Adrenal gland (tissue), 12 donors: ENCODE data around the gene EXOC4. TPM values are rescaled to one million over a fixed set of nuclear protein-coding genes. Genes with fewer than 3 reads are reported as not detected.

Experiments
- DNase-seq, 7 donors: peaks; one replicate each; pipeline ENCODE4 v3.0.0-alpha.2; 2019 to 2020
- H3K27ac ChIP-seq, 5 donors: fragments of 200-600 bp; sonication (generic) in 4 of 5; 1 replicate in 3 of 5; 2 replicates in 2 of 5; pipeline versions ENCODE4 v1.5.1 to v1.8.0; 2016 to 2020; ENCODE audit warnings: mild to moderate bottlenecking in 1 of 5
- H3K27me3 ChIP-seq: fragments of 200-600 bp; 2 replicates; pipeline ENCODE4 v1.8.0; 2021
- H3K36me3 ChIP-seq, 2 donors: fragments of 200-600 bp; replicated peaks in 1 of 2; 1 replicate in 1 of 2; 2 replicates in 1 of 2; pipeline versions ENCODE4 v1.5.1 to v1.8.0; 2018 to 2022
- H3K4me1 ChIP-seq, 2 donors: fragments of 200-600 bp; replicated peaks in 1 of 2; 1 replicate in 1 of 2; 2 replicates in 1 of 2; pipeline versions ENCODE4 v1.5.1 to v1.8.0; 2018 to 2021
- H3K4me3 ChIP-seq, 4 donors: fragments of 200-600 bp; sonication (generic) in 3 of 4; one replicate each; pipeline ENCODE4 v1.5.1; 2016 to 2018
- H3K9me3 ChIP-seq, 3 donors: fragments of 200-600 bp; sonication (generic) in 1 of 3; replicated peaks in 1 of 3; 1 replicate in 2 of 3; 2 replicates in 1 of 3; pipeline versions ENCODE4 v1.5.1 to v1.8.0; 2016 to 2021
- CTCF ChIP-seq, 6 experiments: fragments of 450-650 bp in 4 of 6; fragments of 200-600 bp in 2 of 6; sonication (generic) in 1 of 6; IDR thresholded peaks; 1 replicate in 5 of 6; 2 replicates in 1 of 6; pipeline versions ENCODE4 v1.5.1 to v1.8.0; 2016 to 2021; ENCODE audit warnings: antibody characterized with exemption in 6 of 6, mild to moderate bottlenecking in 2 of 6, moderate library complexity in 1 of 6
- POLR2A ChIP-seq, 2 donors: fragments of 450-650 bp; IDR thresholded peaks; one replicate each; pipeline ENCODE4 v1.6.1; 2017; ENCODE audit warnings: antibody characterized with exemption in 2 of 2, mild to moderate bottlenecking in 2 of 2, moderate library complexity in 1 of 2
- WGBS, 4 donors: extraction: QIAGEN DNeasy Blood & Tissue Kit in 2 of 4; methylation state at CpG; one replicate each; pipeline versions ENCODE4 v1.1.5 to v1.1.7; 2013 to 2017; 5-methylcytosine and 5-hydroxymethylcytosine counted together
- intact Hi-C, 2 donors: fragments of 100-400 bp; cut with DNase I; formaldehyde crosslinking; loops; one replicate each; pipeline versions ENCODE4 v1.14.1 to v1.15.0; 2022 to 2023
- polyA plus RNA-seq, 3 donors: library from polyadenylated mRNA; stranded (reverse); fragments of 200-250 nt in 2 of 3; fragments of 350-450 nt in 1 of 3; fragmentation: Illumina TruSeq in 1 of 3; extraction: RNeasy Lipid Tissue Mini Kit (QIAGEN cat#74804) in 1 of 3; gene quantifications; one replicate each; pipeline ENCODE4 v1.2.3, GENCODE V29; 2013 to 2014
- total RNA-seq, 9 donors: library from RNA; depleted of rRNA in 4 of 9; stranded (reverse); fragments of >200 nt in 4 of 9; fragments of 120-200 nt in 1 of 9; fragmentation: NEBNext Ultra II Directional in 1 of 9; extraction: Animal tissue kit (Norgen Biotek cat#: 25700) in 1 of 9; gene quantifications; one replicate each; pipeline versions ENCODE4 v1.1.0 to v1.2.4, GENCODE V29; 2013 to 2023
- donor health status: healthy with polysubstance abuse.
- donor health status: Bipolar disorder and iron deficiency.
- donor health status: DM: yes; HTN: yes; CAD: no.
- donor health status: DM: no; HTN: no; CAD: no.
- donor health status: DM: no; HTN: no; CAD: no.
- donor health status: DM: yes; HTN: yes; CAD: no.

EXOC4 gene
- total and polyA plus RNA-seq, 12 donors = 12.5 to 93.8 (median 67.4) TPM

DNA sequence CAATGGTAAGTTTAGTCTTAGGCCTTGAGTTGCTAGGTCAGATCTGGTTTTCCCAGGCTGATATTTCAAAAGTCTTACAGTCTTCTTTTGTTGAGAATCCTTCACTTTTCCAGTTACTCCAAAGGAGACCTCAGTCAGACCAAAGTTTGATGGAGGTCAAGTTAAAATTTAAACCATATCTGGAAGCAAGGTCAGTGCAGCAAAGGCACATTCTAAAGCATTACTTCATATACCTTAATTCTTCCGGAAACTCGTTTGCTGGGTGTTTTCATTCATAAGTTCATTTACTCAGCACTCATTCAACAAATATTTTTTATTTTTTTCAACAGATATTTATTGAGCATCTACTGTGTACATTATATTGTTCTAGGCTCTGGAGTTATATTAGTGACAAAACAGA, 471.3 kb downstream of the EXOC4 start:
- Histone ChIP-seq H3K27ac (no peak overlapping the region), H3K27me3 (no peaks in the 10 kb centered on the region), H3K9me3 (no peaks in the 10 kb centered on the region), H3K4me3 (no peak overlapping the region), H3K4me1 (no peaks in the 10 kb centered on the region), H3K36me3 (no peaks in the 10 kb centered on the region)
- intact Hi-C loops = no loop called here
- DNase-seq = no peak
- 95 to 100% (median 96%) methylated on average over 2 of the region's 2 CpGs for WGBS, 4 donors
- TF ChIP-seq CTCF (IDR thresholded peaks at IDR 0.05) = no peak
- TF ChIP-seq POLR2A (IDR thresholded peaks at IDR 0.05) = no peak

DNA sequence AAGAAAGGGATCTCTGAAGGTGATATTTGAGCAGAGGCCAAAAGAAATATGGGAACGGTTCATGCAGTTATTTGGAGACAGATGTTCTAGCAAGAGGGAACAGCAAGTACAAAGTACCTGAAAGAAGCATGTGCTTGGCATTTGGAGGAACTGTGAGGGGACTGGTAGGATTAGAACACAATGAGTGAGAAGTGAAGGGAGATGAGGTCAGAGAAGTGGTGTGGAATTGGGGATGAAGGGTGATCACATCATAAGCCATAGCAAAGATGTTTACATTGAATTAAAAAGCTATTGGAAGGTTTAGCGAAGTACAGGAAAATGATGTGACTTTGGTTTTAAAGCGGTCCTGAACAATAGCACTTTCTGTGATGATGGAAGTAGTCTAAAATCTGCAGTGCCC, 471.8 kb downstream of the EXOC4 start:
- Histone ChIP-seq H3K4me3 (no peak overlapping the region), H3K4me1 (no peaks in the 10 kb centered on the region), H3K27ac (no peak overlapping the region), H3K36me3 (no peaks in the 10 kb centered on the region), H3K27me3 (no peaks in the 10 kb centered on the region), H3K9me3 (no peaks in the 10 kb centered on the region)
- no peak for DNase-seq
- TF ChIP-seq CTCF (IDR thresholded peaks at IDR 0.05) (no peak), POLR2A (IDR thresholded peaks at IDR 0.05) (no peak)
- WGBS, 4 donors = 89 to 98% (median 93%) methylated on average over 3 of the region's 3 CpGs
- intact Hi-C loops = no loop called here

DNA sequence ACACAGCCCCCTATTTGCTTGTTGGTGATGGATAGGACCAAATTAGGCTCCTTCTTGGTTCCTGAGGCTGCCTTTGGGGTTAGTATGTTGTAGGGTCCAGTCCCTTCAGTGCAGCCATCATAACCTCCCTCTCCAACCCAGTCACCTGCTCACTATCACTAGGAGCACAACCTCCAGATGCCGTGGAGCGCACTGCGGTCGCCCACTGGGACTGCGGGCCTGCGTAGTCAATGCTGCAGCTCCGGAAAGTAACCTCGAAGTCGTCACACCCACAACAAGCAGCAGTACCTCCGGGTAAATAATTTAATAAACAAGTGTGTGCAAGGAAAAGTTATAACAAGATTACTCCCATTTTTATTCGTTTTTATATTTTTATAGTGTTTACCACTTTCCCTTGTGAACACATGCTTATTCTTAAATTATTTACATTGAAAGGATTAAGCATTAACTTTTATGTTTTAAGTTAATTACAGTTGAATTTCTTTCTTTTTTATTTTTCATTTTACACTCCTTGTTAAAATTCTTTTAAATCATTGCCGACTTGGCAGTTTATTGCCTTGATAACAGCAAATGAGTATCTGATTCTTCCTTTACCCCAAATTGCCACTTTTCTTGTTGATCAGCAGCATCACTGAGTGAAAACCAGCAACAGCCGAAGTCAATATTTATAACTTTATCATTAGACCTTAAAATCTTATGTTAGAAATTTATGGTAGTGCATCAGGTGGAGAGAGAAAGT, 474.8 kb downstream of the EXOC4 start:
- DNase-seq = no peak
- intact Hi-C loops = no loop called here
- no peaks in the 10 kb centered on the region for H3K4me1 ChIP-seq

GRCh38 chr7:133730360-133730759, 477.5 kb downstream of the EXOC4 start:
- TF ChIP-seq POLR2A (IDR thresholded peaks at IDR 0.05) = no peak
- TF ChIP-seq CTCF (IDR thresholded peaks at IDR 0.05) = no peak
- Histone ChIP-seq H3K27me3 (no peaks in the 10 kb centered on the region), H3K36me3 (peaks cover 0 to 3% of the 10 kb centered on the region in 2 donors), H3K4me1 (no peaks in the 10 kb centered on the region), H3K4me3 (no peak overlapping the region), H3K9me3 (no peaks in the 10 kb centered on the region), H3K27ac (no peak overlapping the region)
- intact Hi-C loops = no loop called here
- DNase-seq = no peak
- WGBS, 4 donors = 83 to 89% (median 87%) methylated on average over 3 of the region's 3 CpGs

More for the DNA sequence above, 474.8 kb downstream of the EXOC4 start:
- TF ChIP-seq CTCF (IDR thresholded peaks at IDR 0.05) (no peak), POLR2A (IDR thresholded peaks at IDR 0.05) (no peak)
- no peaks in the 10 kb centered on the region for H3K9me3 ChIP-seq
- no peaks in the 10 kb centered on the region for H3K27me3 ChIP-seq
- 87 to 90% (median 89%) methylated on average over 13 of the region's 13 CpGs for WGBS, 4 donors
- H3K4me3 ChIP-seq = no peak overlapping the region
- H3K27ac ChIP-seq = no peak overlapping the region
- H3K36me3 ChIP-seq = peaks cover 0 to 3% of the 10 kb centered on the region in 2 donors
